ENCODE results near the gene ADGRL1.

ADGRL1 gene

GRCh38 chr19:14138576-14139265, 67.2 kb downstream of the ADGRL1 start:
- no peak for DNase-seq

- peak; percentile 100 for DNase-seq
Measured at GRCh38 chr19:14136509-14137281, 69.3 kb downstream of the ADGRL1 start, which contains the start of gene ASF1B. Gene ASF1B, minus strand, starts transcription at chr19:14136589. Its CDS starts 133 bp downstream, at chr19:14136456.

GRCh38 chr19:14135985-14136508, 69.9 kb downstream of the ADGRL1 start:
- no peak for DNase-seq

GRCh38 chr19:14135355-14135754, 70.6 kb downstream of the ADGRL1 start:
- no peak for DNase-seq

- DNase-seq, result no peak
Measured at GRCh38 chr19:14127929-14128509, 78.0 kb downstream of the ADGRL1 start.

- DNase-seq, result no peak
Measured at GRCh38 chr19:14127176-14127575, 78.8 kb downstream of the ADGRL1 start.

- no peak for DNase-seq
Measured at GRCh38 chr19:14122924-14123323, 83.0 kb downstream of the ADGRL1 start.

GRCh38 chr19:14120497-14120780, 85.5 kb downstream of the ADGRL1 start:
- no peak for DNase-seq

- DNase-seq, result no peak
Measured at GRCh38 chr19:14119644-14120496, 86.1 kb downstream of the ADGRL1 start.

- DNase-seq, result no peak
Measured at GRCh38 chr19:14119146-14119545, 86.8 kb downstream of the ADGRL1 start.

GRCh38 chr19:14118165-14119051, 87.6 kb downstream of the ADGRL1 start:
- peak; percentile 45 for DNase-seq

GRCh38 chr19:14117668-14118164, 88.3 kb downstream of the ADGRL1 start, which contains the start of gene PRKACA:
Gene PRKACA, minus strand, starts transcription at chr19:14117762. Its CDS starts 215 bp downstream, at chr19:14117547.
- peak; percentile 99 for DNase-seq

GRCh38 chr19:14116918-14117578, 88.9 kb downstream of the ADGRL1 start:
- no peak for DNase-seq

GRCh38 chr19:14116525-14116917, 89.4 kb downstream of the ADGRL1 start:
- no peak for DNase-seq

- no peak for DNase-seq
Measured at GRCh38 chr19:14115756-14116155, 90.2 kb downstream of the ADGRL1 start.

- no peak for DNase-seq
Measured at GRCh38 chr19:14114854-14115253, 91.1 kb downstream of the ADGRL1 start.

- no peak for DNase-seq
Measured at GRCh38 chr19:14114439-14114838, 91.5 kb downstream of the ADGRL1 start.

- no peak for DNase-seq
Measured at GRCh38 chr19:14113762-14114414, 92.1 kb downstream of the ADGRL1 start.

GRCh38 chr19:14112809-14113385, 93.1 kb downstream of the ADGRL1 start:
- DNase-seq, result no peak

All from fibroblast of skin of abdomen (primary cell).